ENCODE measurements around the gene PXT1.
A peak's percentile ranks its signal among the peaks of the same experiment; 100 is the strongest.
"Not testable (repeated sequence)": the region's sequence is repeated elsewhere in the genome, so short reads cannot be mapped to it uniquely, and the experiment has no call there.

The PXT1 gene

GRCh38 chr6:36443471-36444428, 1.1 kb upstream of the PXT1 start:
- no peak for DNase-seq (ENCODE audit: low read depth)

- DNase-seq (ENCODE audit: low read depth): no peak
Measured at GRCh38 chr6:36442103-36442670, 467 bp downstream of the PXT1 start.

- peak; percentile 54 for DNase-seq (ENCODE audit: low read depth)
Measured at GRCh38 chr6:36441307-36441894, 1.3 kb downstream of the PXT1 start.

GRCh38 chr6:36436466-36436865, 6.2 kb downstream of the PXT1 start:
- DNase-seq (ENCODE audit: low read depth): no peak

GRCh38 chr6:36432151-36432671, 10.4 kb downstream of the PXT1 start:
- no peak for DNase-seq (ENCODE audit: low read depth)

GRCh38 chr6:36431197-36431596, 11.5 kb downstream of the PXT1 start:
- DNase-seq (ENCODE audit: low read depth): no peak

GRCh38 chr6:36430351-36430750, 12.3 kb downstream of the PXT1 start:
- DNase-seq (ENCODE audit: low read depth): no peak

GRCh38 chr6:36428911-36429310, 13.7 kb downstream of the PXT1 start:
- no peak for DNase-seq (ENCODE audit: low read depth)

- no peak for DNase-seq (ENCODE audit: low read depth)
Measured at GRCh38 chr6:36426622-36427021, 16.0 kb downstream of the PXT1 start.

- DNase-seq (ENCODE audit: low read depth): peak; percentile 96
Measured at GRCh38 chr6:36423101-36423824, 19.4 kb downstream of the PXT1 start.

- DNase-seq (ENCODE audit: low read depth): no peak
Measured at GRCh38 chr6:36422714-36423100, 19.9 kb downstream of the PXT1 start.

- no peak for DNase-seq (ENCODE audit: low read depth)
Measured at GRCh38 chr6:36419310-36419709, 23.3 kb downstream of the PXT1 start.

GRCh38 chr6:36418558-36418957, 24.1 kb downstream of the PXT1 start:
- no peak for DNase-seq (ENCODE audit: low read depth)

GRCh38 chr6:36414481-36414880, 28.2 kb downstream of the PXT1 start:
- DNase-seq (ENCODE audit: low read depth): no peak

GRCh38 chr6:36413489-36414480, 28.9 kb downstream of the PXT1 start:
- no peak for DNase-seq (ENCODE audit: low read depth)

- not testable (repeated sequence) for DNase-seq (ENCODE audit: low read depth)
Measured at GRCh38 chr6:36409718-36410117, 32.9 kb downstream of the PXT1 start.

GRCh38 chr6:36404164-36404563, 38.5 kb downstream of the PXT1 start:
- no peak for DNase-seq (ENCODE audit: low read depth)

- no peak for DNase-seq (ENCODE audit: low read depth)
Measured at GRCh38 chr6:36402481-36402880, 40.2 kb downstream of the PXT1 start.

- DNase-seq (ENCODE audit: low read depth): no peak
Measured at GRCh38 chr6:36399970-36400369, 42.7 kb downstream of the PXT1 start.

- DNase-seq (ENCODE audit: low read depth): no peak
Measured at GRCh38 chr6:36392621-36393020, 50.0 kb downstream of the PXT1 start.

- no peak for DNase-seq (ENCODE audit: low read depth)
Measured at GRCh38 chr6:36389353-36389752, 53.3 kb downstream of the PXT1 start.
